ENCODE results near the gene NTN3. TPM values are rescaled to one million over a fixed set of nuclear protein-coding genes. Genes with fewer than 3 reads are reported as not detected.

The NTN3 gene
- total RNA-seq, 1 donor from 2014 or later: not detected

DNA sequence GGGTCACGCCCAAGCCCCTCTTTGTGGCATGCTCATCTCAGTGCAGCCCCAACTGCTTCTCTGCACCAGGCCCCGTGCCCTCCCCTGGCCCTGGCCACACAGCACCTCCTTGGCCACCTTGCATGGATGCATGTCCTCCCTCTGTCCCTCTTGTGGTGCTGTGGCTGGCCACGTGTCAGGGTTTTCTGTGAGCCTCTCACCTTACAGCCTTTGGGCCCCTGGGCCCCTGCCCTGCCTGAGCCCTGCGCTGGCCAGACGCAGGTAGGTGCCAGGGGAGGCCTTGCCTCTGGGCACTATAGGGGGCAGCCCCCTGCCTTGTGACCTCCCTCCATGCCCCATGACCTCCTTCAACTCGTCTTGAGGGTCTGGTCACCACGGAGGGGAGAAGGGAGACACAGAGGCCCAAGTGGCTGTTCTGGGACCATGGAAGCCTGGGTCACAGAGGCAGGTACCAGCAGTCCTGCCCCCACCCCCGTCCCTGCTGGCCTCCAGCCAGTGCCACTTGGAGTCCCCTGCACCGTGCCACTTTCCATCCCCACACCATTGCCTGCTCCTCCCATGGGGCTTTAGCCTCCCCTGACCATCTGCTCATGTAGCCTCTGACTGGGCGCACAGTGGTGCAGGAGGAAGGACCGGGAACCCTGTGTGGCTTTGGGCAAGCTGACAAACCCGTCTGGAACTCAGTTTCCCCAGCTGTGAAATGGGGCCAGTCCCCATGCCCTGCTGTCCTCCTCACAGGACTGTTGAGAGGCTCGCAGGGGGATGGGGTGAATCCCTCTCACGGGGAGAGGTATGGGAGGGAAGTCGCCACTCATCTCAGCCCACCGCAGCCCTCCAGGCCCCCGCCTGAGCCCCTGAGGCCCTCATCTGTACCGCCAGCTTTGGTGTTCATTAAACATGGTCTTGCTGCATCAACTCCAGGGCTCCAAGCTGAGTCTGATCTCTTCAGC, 31.1 kb downstream of the NTN3 start:
- no peaks in the 10 kb centered on the region for H3K36me3 ChIP-seq
- intact Hi-C loops (cut with DNase I): no loop called here
- ATAC-seq (no peak), DNase-seq (peak; percentile 65)
- H3K9me3 ChIP-seq: no peaks in the 10 kb centered on the region
- H3K4me3 ChIP-seq: no peak overlapping the region
- H3K27me3 ChIP-seq: no peaks in the 10 kb centered on the region
- no peak for TF ChIP-seq CTCF (IDR thresholded peaks at IDR 0.05)
- H3K4me1 ChIP-seq: peaks cover 34% of the 10 kb centered on the region
- H3K27ac ChIP-seq: no peak overlapping the region

GRCh38 chr16:2505695-2506094, 34.6 kb downstream of the NTN3 start:
- no peak for ATAC-seq
- Histone ChIP-seq H3K27me3 (no peaks in the 10 kb centered on the region), H3K36me3 (no peaks in the 10 kb centered on the region), H3K4me3 (no peak overlapping the region), H3K9me3 (no peaks in the 10 kb centered on the region), H3K27ac (no peak overlapping the region), H3K4me1 (peaks cover 19% of the 10 kb centered on the region)
- intact Hi-C loops (cut with DNase I): no loop called here
- no peak for DNase-seq
- no peak for TF ChIP-seq CTCF (IDR thresholded peaks at IDR 0.05)

- peak; percentile 85 for DNase-seq
- Histone ChIP-seq H3K27ac (peak overlapping the region; percentile 78), H3K4me1 (peaks cover 15% of the 10 kb centered on the region), H3K4me3 (no peak overlapping the region), H3K36me3 (no peaks in the 10 kb centered on the region), H3K9me3 (no peaks in the 10 kb centered on the region), H3K27me3 (no peaks in the 10 kb centered on the region)
- TF ChIP-seq CTCF (IDR thresholded peaks at IDR 0.05): no peak
- intact Hi-C loops (cut with DNase I): no loop called here
- ATAC-seq: peak; percentile 75
Observed at GRCh38 chr16:2507052-2507659, 36.1 kb downstream of the NTN3 start.

GRCh38 chr16:2507665-2508064, 36.6 kb downstream of the NTN3 start:
- Histone ChIP-seq H3K27me3 (no peaks in the 10 kb centered on the region), H3K27ac (peak overlapping the region; percentile 78), H3K4me1 (peaks cover 16% of the 10 kb centered on the region), H3K36me3 (no peaks in the 10 kb centered on the region), H3K4me3 (no peak overlapping the region), H3K9me3 (no peaks in the 10 kb centered on the region)
- peak; percentile 85 for ATAC-seq
- intact Hi-C loops (cut with DNase I): no loop called here
- DNase-seq: peak; percentile 88
- TF ChIP-seq CTCF (IDR thresholded peaks at IDR 0.05): no peak

DNA sequence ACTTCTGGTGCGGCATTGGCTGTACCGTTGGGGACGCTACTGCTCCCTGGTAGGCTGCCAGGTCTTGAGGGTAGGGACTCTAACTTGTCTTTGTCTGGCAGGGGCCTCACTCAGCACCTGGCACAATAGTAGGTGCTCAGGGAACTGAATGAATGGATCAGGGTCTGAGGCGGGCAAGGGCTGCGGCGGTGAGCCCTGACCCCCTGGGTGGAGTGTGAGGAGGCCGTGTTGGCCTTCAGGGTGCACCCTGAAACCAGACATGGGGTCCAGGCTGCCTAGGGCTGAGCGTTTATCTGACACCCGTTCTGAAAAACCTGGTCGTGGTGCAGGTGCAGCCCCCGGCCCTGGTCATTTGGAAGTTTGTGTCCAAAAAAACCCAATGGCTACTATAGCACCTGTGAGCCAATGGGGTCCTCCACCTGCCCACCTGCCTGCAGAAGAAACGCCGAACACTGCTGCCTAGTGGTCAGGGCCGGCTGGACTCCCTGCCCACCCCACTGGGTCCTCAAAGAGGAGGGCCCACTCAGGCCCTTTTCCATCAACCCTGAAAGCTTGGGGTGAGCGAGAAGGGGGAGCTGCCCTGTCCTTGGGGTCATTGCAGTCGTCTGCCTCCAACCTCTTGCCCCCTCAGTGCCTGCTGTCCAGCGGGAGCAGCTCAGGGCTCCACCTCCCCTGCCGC, 37.8 kb downstream of the NTN3 start:
- H3K9me3 ChIP-seq: no peaks in the 10 kb centered on the region
- H3K27ac ChIP-seq: no peak overlapping the region
- no peak for DNase-seq
- no peak for ATAC-seq
- H3K4me3 ChIP-seq: no peak overlapping the region
- H3K36me3 ChIP-seq: no peaks in the 10 kb centered on the region
- peaks cover 19% of the 10 kb centered on the region for H3K4me1 ChIP-seq
- no peak for TF ChIP-seq CTCF (IDR thresholded peaks at IDR 0.05)
- intact Hi-C loops (cut with DNase I): no loop called here
- H3K27me3 ChIP-seq: no peaks in the 10 kb centered on the region
